Keratinocyte (primary cell): ENCODE measurements around the gene LIN7A.

ENCODE experiments used
- CTCF ChIP-seq, 3 experiments: IDR thresholded peaks in 1 of 3; conservative IDR thresholded peaks in 1 of 3; optimal IDR thresholded peaks in 1 of 3; 2 replicates in 2 of 3; 3 replicates in 1 of 3; pipeline versions ENCODE3 to v1.5.1; 2011; ENCODE audit warnings: low read length in 3 of 3, mild to moderate bottlenecking in 3 of 3, moderate library complexity in 2 of 3, control low read depth in 1 of 3, inconsistent platforms in 1 of 3; ENCODE audit not compliant: insufficient read depth in 2 of 3; ENCODE audit errors: extremely low read depth in 1 of 3
- EZH2 ChIP-seq: IDR thresholded peaks from one replicate; pipeline ENCODE4 v1.6.1; 2012; ENCODE audit warnings: inconsistent platforms, mild to moderate bottlenecking, low read length, moderate library complexity

DNA sequence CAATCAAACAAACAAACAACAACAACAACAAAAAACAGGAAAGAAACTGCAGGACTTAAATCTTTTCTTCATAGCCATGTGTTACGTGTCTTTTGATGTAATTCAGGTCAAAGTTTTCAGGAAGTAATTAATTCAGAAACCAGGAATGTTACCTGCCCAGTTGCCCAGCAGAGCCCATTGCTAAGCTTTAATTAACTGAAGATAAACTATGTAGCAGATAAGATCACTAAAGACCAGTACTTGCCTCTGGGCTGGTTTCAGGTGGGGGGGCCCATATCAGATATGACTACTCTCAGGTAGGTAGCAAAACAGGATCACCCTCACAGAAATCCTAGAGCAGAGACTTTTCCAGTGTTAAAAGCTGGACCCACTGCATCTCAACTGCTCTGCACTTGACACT, 69.2 kb downstream of the LIN7A start:
- TF ChIP-seq CTCF (optimal IDR thresholded peaks at IDR 0.05 in 1 of 3, IDR thresholded peaks at IDR 0.05 in 1 of 3, conservative IDR thresholded peaks at IDR 0.05 in 1 of 3; ENCODE audit: extremely low read depth in 1 of 3, insufficient read depth in 2 of 3, low read length in 3 of 3) (no peak), EZH2 (no peak)
